Neural progenitor cell (in vitro differentiated cells): ENCODE measurements around the gene LMBRD1. TPM values are rescaled to one million over a fixed set of nuclear protein-coding genes. Genes with fewer than 3 reads are reported as not detected.

ENCODE experiments used
- DNase-seq: peaks from one replicate; pipeline ENCODE4 v3.0.0-alpha.2; 2016; ENCODE audit warnings: low spot score
- H2AFZ ChIP-seq: fragments of 200-600 bp; sonication (generic); replicated peaks from 2 replicates; pipeline ENCODE4 v1.6.1; 2016; ENCODE audit warnings: antibody characterized with exemption
- H3F3A ChIP-seq: fragments of 200-600 bp; sonication (generic); 2 replicates; pipeline ENCODE4 v1.6.1; 2016; ENCODE audit warnings: antibody characterized with exemption, low read depth
- H3K27ac ChIP-seq: fragments of 200-600 bp; sonication (generic); 2 replicates; pipeline ENCODE4 v1.5.1; 2016; ENCODE audit warnings: mild to moderate bottlenecking
- H3K27me3 ChIP-seq: fragments of 200-600 bp; sonication (generic); 2 replicates; pipeline ENCODE4 v1.6.1; 2016; ENCODE audit warnings: mild to moderate bottlenecking, moderate library complexity
- H3K36me3 ChIP-seq: fragments of 200-600 bp; sonication (generic); 2 replicates; pipeline ENCODE4 v1.5.1; 2016
- H3K4me1 ChIP-seq: fragments of 200-600 bp; sonication (generic); 2 replicates; pipeline ENCODE4 v1.6.1; 2016; ENCODE audit warnings: mixed run types
- H3K4me2 ChIP-seq: fragments of 200-600 bp; sonication (generic); 2 replicates; pipeline ENCODE4 v1.6.1; 2016
- H3K4me3 ChIP-seq: fragments of 200-600 bp; sonication (generic); 2 replicates; pipeline ENCODE4 v1.5.1; 2016
- H3K79me2 ChIP-seq: fragments of 200-600 bp; sonication (generic); 2 replicates; pipeline ENCODE4 v1.6.1; 2016; ENCODE audit warnings: low read depth
- H3K9ac ChIP-seq: fragments of 200-600 bp; sonication (generic); 2 replicates; pipeline ENCODE4 v1.6.1; 2016
- H3K9me3 ChIP-seq: fragments of 200-600 bp; sonication (generic); 2 replicates; pipeline ENCODE4 v1.5.1; 2016; ENCODE audit warnings: low read depth
- H4K20me1 ChIP-seq: fragments of 200-600 bp; sonication (generic); 2 replicates; pipeline ENCODE4 v1.6.1; 2016; ENCODE audit warnings: low read depth
- H3K27ac Mint-ChIP-seq: 3 replicates; pipeline ENCODE4 v1.8.0; 2021; ENCODE audit warnings: mixed read lengths
- H3K27me3 Mint-ChIP-seq: 2 replicates; pipeline ENCODE4 v1.8.0; 2022; ENCODE audit warnings: low read depth, mild to moderate bottlenecking, inconsistent platforms, moderate library complexity, mixed read lengths; ENCODE audit not compliant: insufficient read depth
- H3K36me3 Mint-ChIP-seq: 3 replicates; pipeline ENCODE4 v1.8.0; 2021; ENCODE audit warnings: mixed read lengths
- H3K4me1 Mint-ChIP-seq: 3 replicates; pipeline ENCODE4 v1.8.0; 2021; ENCODE audit warnings: mixed read lengths
- H3K4me3 Mint-ChIP-seq: 3 replicates; pipeline ENCODE4 v1.8.0; 2021; ENCODE audit warnings: mild to moderate bottlenecking, moderate library complexity, mixed read lengths
- H3K9me3 Mint-ChIP-seq: 3 replicates; pipeline ENCODE4 v1.8.0; 2020; ENCODE audit warnings: mixed read lengths
- EZH2 ChIP-seq: fragments of 200-600 bp; sonication (generic); IDR thresholded peaks from 2 replicates; pipeline ENCODE4 v1.6.1; 2017; ENCODE audit warnings: antibody characterized with exemption, mild to moderate bottlenecking, moderate library complexity
- EZH2phosphoT487 ChIP-seq: fragments of 200-600 bp; sonication (generic); IDR thresholded peaks from 2 replicates; pipeline ENCODE4 v1.6.1; 2017; ENCODE audit warnings: antibody characterized with exemption
- total RNA-seq: library from RNA; depleted of rRNA; stranded (reverse); fragments of >200 nt; gene quantifications from 2 replicates; pipeline ENCODE4 v1.2.3, GENCODE V29; 2015; ENCODE audit warnings: low replicate concordance
- TF ChIP-seq, protein P1 (sequence below): fragments of 200-600 bp; sonication (generic); IDR thresholded peaks from 2 replicates; pipeline ENCODE4 v1.5.1; 2017; ENCODE audit warnings: antibody characterized with exemption, mild to moderate bottlenecking

LMBRD1 gene
- total RNA-seq, 1 donor from 2014 or later: 41.1 TPM

DNA sequence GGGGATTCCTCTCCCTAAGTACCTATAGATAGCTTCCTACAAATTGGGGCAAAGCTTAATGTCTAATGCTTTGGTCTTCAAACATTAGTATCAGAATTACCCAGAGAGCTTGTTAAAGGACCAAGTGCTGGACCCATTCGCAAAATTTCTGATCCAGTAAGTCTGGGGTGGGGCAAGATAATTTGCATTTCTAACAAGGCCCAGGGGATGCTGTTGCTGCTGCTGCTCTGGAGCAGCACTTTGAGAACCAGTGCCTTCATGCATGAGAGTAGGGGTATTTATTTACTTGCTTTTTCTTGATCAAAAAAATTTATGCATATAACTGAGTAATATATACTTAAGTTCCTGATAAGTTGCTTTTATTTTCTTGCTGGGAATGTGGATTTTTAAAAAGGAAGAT, 45.1 kb upstream of the LMBRD1 start:
- Mint-ChIP-seq H3K9me3 (no peaks in the 10 kb centered on the region), H3K36me3 (no peaks in the 10 kb centered on the region), H3K4me3 (no peak overlapping the region), H3K4me1 (no peaks in the 10 kb centered on the region), H3K27me3 (no peaks in the 10 kb centered on the region), H3K27ac (no peak overlapping the region)
- no peak for DNase-seq
- H3K27ac ChIP-seq: no peak overlapping the region
- H3K79me2 ChIP-seq: no peaks in the 10 kb centered on the region
- H3K9ac ChIP-seq: no peak overlapping the region
- H3K4me2 ChIP-seq: no peak overlapping the region
- TF ChIP-seq EZH2phosphoT487 (no peak), EZH2 (no peak)
- TF ChIP-seq, protein P1, sequence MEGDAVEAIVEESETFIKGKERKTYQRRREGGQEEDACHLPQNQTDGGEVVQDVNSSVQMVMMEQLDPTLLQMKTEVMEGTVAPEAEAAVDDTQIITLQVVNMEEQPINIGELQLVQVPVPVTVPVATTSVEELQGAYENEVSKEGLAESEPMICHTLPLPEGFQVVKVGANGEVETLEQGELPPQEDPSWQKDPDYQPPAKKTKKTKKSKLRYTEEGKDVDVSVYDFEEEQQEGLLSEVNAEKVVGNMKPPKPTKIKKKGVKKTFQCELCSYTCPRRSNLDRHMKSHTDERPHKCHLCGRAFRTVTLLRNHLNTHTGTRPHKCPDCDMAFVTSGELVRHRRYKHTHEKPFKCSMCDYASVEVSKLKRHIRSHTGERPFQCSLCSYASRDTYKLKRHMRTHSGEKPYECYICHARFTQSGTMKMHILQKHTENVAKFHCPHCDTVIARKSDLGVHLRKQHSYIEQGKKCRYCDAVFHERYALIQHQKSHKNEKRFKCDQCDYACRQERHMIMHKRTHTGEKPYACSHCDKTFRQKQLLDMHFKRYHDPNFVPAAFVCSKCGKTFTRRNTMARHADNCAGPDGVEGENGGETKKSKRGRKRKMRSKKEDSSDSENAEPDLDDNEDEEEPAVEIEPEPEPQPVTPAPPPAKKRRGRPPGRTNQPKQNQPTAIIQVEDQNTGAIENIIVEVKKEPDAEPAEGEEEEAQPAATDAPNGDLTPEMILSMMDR: no peak
- H4K20me1 ChIP-seq: no peaks in the 10 kb centered on the region
- H2AFZ ChIP-seq: no peak overlapping the region
- no peaks in the 10 kb centered on the region for H3K36me3 ChIP-seq
- H3K4me1 ChIP-seq: no peaks in the 10 kb centered on the region
- H3K4me3 ChIP-seq: no peak overlapping the region
- no peaks in the 10 kb centered on the region for H3K27me3 ChIP-seq
- no peaks in the 10 kb centered on the region for H3K9me3 ChIP-seq
- H3F3A ChIP-seq: no peaks in the 10 kb centered on the region

DNA sequence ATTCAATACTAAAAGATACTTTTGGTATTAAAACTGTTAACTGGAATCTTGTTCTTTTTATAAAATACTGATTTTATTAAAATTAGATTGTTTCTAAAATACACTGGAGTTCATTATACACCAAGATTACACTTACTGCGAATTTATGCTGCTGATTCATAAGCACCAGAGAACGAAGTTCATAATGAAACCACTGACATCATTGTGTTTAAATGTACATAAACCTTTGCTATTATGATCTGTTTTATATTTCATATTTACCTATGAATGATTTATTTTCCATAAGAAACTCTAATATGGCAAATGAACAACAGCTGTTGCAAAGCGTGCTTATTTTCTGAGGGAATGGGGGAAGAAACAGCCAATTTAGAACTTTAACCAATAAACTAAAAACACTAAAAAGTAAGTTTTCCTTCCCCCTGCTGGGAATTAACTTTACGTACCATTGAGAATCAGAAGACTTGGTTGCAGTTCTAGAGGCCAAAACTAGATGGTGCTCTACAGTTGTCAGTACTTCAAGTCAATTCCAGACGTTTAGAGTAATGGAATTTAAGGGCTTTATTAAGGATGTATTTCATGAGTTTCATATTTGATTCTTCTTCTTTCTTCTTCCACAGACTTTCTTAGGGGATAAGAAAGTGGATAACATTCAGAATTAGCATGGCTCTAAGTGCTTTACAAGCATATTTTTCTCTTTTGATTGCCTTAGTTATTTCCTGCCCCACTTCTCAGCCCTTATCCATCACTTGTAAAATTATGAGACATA, 38.8 kb upstream of the LMBRD1 start:
- Histone ChIP-seq H3K9me3 (no peaks in the 10 kb centered on the region), H3K27ac (no peak overlapping the region), H3K4me1 (no peaks in the 10 kb centered on the region), H3K27me3 (no peaks in the 10 kb centered on the region), H3K9ac (no peak overlapping the region), H3K36me3 (no peaks in the 10 kb centered on the region), H2AFZ (no peak overlapping the region), H3K4me3 (no peak overlapping the region), H3F3A (no peaks in the 10 kb centered on the region), H4K20me1 (no peaks in the 10 kb centered on the region), H3K4me2 (no peak overlapping the region), H3K79me2 (no peaks in the 10 kb centered on the region)
- Mint-ChIP-seq H3K27ac (no peak overlapping the region), H3K9me3 (no peaks in the 10 kb centered on the region), H3K27me3 (no peaks in the 10 kb centered on the region), H3K4me1 (no peaks in the 10 kb centered on the region), H3K4me3 (no peak overlapping the region), H3K36me3 (no peaks in the 10 kb centered on the region)
- DNase-seq: peak; percentile 68
- TF ChIP-seq EZH2phosphoT487: no peak
- TF ChIP-seq, protein P1: peak; percentile 87
- no peak for TF ChIP-seq EZH2

DNA sequence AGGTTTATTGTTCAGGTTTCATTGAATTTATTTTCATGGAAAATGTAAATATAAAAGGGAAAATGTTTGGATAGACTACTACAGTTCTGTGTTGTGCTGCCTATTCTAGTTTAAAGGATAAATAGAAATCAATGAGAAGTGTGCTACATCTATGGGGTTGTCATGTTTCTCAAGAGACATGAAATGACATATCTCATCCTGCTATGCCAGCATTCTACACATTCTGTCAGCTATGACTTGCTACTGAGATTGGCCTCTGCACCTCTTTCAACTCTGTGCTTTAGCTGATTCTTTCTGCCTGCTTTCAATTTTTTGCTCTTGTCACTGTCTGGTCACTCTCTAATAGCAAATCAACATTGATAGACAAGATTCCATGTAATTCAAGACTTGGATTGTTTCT, 35.7 kb upstream of the LMBRD1 start:
- H3K4me1 ChIP-seq: no peaks in the 10 kb centered on the region
- no peak overlapping the region for H3K9ac ChIP-seq
- no peak overlapping the region for H2AFZ ChIP-seq
- no peak overlapping the region for H3K4me2 ChIP-seq
- Mint-ChIP-seq H3K9me3 (no peaks in the 10 kb centered on the region), H3K4me1 (peaks cover under 1% of the 10 kb centered on the region), H3K36me3 (no peaks in the 10 kb centered on the region), H3K4me3 (no peak overlapping the region), H3K27me3 (no peaks in the 10 kb centered on the region), H3K27ac (no peak overlapping the region)
- DNase-seq: no peak
- no peaks in the 10 kb centered on the region for H3K79me2 ChIP-seq
- no peak for TF ChIP-seq EZH2phosphoT487
- no peak for TF ChIP-seq EZH2
- TF ChIP-seq, protein P1: no peak
- H3K4me3 ChIP-seq: no peak overlapping the region
- no peaks in the 10 kb centered on the region for H4K20me1 ChIP-seq
- H3F3A ChIP-seq: no peaks in the 10 kb centered on the region
- no peaks in the 10 kb centered on the region for H3K9me3 ChIP-seq
- no peaks in the 10 kb centered on the region for H3K36me3 ChIP-seq
- no peak overlapping the region for H3K27ac ChIP-seq
- H3K27me3 ChIP-seq: no peaks in the 10 kb centered on the region
